Fibroblast of skin of left biceps (primary cell): ENCODE data around the gene MSX2.
A peak's percentile ranks its signal among the peaks of the same experiment; 100 is the strongest.

Experiments
- DNase-seq, 2 experiments: peaks; one replicate each; pipeline ENCODE4 v3.0.0-alpha.2; 2013; ENCODE audit warnings: low read depth in 2 of 2

The MSX2 gene

DNA sequence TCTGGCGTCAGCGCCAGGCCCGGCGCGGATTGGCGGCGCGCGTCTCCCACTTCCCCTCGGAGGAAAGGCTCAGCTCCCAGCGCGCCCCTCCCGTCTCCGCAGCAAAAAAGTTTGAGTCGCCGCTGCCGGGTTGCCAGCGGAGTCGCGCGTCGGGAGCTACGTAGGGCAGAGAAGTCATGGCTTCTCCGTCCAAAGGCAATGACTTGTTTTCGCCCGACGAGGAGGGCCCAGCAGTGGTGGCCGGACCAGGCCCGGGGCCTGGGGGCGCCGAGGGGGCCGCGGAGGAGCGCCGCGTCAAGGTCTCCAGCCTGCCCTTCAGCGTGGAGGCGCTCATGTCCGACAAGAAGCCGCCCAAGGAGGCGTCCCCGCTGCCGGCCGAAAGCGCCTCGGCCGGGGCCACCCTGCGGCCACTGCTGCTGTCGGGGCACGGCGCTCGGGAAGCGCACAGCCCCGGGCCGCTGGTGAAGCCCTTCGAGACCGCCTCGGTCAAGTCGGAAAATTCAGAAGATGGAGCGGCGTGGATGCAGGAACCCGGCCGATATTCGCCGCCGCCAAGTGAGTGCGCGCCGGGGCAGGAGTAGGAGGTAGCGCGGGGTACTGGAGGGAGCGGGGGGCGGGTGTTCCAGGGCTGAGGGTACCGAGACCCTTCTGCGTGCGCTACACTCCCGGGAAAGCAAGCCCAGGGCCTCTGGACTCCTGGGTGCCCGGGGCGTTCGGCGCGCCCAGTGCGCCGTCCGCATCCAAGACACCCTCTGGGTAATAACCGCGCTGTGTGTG is at the start of gene MSX2:
Gene MSX2 (plus strand): TSS at position 99 of the 777 bp plus-strand sequence. CDS start 78 bp downstream, at position 177.
- DNase-seq, result peak; percentile 51 to 61

DNA sequence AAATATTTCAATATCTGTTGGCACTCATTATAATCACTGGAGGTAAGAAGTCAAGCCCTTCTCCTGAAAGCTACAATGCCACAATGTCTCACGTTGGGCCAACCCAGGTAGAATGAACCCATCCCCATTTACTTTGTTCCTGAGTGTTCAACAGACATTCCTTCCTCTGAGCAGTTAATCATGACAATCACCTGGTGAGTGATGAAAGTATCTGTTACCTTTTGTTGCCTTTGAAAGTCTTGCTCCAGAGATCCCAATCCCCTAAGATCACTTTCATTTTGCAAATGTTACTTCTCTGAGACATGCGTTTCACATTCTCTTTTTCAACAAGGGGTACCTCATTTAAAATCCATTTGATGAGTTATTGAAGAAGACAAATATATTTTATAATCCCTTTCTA is 49.3 kb upstream of the MSX2 start:
- DNase-seq, result no peak

DNA sequence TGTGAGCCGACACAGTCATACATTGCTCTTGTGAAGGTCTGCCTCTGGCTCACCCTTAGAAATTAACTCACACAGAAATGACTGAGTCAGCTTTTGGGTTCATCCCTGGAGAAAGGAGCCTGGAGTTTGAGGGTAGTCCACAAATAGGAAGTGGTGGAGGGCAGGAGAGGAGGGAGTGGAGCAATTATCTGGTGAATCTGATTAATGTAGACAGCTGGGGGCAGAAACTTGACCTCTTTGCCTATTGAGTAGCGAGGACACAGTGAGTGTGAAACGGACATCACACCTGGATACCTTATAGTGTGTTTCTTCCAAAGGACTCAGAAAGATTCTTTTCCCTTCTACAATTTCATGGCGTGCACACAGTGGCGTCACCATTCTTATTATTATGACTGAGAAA is 48.5 kb upstream of the MSX2 start:
- no peak for DNase-seq

DNA sequence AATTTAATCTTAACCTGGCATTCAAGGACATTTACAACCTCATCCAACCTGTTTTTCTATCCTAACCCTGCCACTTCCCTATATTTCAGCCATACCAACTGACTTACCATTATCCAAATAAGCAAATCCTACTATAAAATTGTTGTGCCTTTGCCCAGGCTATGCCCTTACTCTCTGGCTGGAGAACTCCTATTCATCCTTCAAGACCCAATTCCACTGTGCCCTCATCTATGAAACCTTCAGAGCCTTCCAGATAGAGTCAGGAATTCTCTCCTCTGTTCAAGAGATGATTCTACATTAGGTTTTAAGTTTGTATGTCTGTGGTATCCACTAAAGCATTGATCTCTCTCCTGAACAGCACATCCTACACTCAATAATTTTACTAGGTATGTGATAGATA is 46.3 kb upstream of the MSX2 start:
- no peak for DNase-seq

DNA sequence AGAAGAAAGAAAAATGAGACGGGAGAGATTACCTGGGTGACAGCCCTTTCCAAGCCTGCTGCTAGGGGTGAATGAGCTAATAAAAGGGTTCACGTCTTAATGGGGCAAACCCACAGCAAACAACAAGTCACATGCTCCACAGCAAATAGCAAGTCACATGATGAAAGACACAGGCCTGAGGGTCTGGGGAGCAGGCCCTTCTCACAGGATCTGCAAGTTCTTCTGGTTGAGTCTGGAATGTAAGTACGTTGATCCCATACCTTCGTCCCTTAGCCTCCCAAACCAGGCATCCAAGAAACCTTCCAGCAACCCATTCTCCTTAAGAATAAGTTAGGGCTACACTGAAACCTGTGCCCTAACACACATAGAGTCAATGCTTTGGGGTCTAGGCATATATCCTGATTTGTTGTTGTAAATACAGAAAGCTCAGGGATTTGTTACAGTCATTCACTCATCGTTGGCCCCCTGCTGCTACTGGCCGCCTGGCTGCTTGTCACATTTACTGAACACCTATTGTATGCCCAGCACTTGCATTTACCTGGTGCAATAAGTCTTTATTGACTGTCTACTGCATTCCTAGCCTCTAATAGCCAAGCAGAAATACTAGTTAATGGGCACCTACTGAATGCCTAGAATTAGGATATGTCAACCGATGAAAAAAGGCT is 43.3 kb upstream of the MSX2 start:
- DNase-seq, result no peak

DNA sequence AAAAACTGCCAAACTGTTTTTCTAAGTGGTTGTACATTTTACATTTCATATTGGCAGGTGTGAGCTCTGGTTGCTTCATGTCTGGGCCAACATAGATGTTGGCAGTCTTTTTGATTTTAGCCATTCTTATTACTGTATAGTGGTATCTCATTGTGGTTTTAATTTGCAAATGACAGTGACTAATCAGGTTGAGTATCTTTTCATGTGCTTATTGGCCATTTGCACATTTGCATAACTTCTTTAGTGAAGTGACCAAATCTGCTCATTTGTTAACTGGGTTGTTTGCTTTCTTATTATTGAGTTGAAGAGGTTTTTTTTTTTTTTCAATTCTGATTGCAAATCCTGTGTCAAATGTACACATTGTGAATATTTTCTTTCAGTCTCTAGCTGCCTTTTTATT is 36.9 kb upstream of the MSX2 start:
- no peak for DNase-seq

DNA sequence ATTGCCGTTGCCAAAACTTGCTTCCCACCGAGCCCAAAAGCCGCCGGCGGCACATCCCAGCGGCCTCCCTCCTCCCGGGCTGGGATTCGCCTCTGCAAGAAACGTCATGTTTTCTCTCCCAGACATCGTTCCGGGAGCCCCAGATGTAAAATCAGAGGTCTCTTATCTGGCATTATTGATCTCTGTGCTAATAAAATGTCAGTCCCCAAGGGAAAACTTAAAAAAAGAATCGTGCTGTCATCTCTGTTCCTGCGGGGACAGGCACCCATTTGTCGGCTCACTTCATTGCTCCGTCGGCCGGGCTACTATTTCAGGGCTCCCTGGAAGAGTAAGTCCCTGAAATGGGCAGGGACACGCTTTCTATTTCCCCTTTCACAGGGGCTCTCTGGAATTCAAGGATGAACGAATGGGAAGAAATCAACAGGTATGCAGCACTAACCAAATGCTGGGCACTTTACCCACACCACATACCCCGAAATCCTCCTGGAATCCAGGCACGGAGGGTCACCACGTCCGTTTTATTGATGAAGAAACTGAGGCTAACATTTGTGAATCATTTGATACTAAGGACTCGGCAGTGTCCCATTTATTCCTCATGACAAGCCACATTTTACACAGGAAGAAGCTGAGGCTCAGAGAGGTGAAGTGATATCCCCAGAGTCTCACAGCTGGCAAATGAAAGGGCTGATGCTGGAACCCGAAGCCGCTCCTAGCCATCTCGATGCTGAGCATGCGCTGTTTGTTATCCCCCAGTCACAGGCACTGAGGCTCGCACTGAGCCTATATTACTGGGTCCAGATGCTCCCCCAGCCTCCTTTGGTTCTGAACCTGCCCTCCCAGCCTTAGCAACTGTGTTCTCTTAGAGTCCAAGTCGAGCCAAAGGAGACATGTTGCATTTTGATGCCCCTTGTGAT is 35.7 kb upstream of the MSX2 start:
- no peak for DNase-seq

DNA sequence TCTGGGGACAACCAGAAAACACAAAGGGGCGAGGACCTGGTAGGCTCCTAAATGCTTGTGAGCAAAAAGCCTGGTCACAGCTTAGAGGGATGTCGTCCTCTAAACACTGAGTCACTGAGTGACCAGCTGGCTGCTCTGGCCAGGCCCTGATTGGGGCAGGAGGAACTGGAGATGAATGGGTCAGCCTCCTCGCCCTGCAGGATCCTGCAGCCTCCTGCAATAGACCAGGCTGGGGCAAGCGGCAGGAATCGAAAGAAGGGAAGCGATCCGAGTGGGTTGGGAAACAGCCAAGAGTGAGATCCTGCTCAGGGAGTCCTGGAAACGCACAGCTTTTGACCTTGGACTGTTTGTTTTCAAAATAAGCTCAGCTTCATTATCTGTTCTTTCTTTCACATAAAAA is 34.1 kb upstream of the MSX2 start:
- no peak for DNase-seq

DNA sequence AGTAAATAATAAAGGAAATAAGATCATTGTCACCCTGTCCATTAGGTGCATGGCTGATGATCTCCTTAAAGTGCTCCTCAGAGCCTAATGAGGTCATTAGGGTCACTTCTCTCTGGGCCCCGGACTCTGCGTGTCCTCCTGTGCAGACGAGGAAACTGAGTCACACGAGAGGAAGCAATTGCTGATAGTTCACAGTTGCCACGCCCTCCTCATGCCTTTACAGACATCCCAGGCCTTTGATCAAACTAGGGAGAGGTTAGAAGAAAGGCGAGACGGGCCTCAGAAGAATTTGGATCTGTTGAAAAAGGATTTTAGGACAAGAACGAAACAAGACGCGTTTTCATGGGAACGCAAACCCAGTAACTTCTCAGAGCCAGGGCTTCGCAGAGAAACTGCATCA is 32.0 kb upstream of the MSX2 start:
- no peak for DNase-seq

DNA sequence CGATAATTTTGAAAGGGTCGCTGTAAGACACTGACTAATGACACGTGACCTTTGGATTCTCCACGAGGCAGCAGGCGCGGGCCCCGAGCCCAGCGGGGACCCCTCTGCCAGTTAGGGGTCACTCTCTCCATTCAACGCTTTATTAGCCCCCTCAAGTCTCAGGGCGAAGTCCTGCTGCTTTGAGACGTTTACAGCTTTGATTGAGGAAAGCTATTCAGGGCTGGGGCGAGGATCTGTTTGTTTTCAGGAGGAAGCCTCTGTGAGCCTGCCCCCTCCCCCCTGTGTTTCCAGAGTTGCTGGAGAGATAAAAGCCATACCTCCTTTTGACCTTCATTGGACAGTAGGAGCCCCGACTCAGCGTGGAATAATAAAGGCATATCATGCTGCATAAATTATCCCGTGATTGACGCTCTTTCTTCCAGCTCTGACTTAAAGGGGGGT is 31.4 kb upstream of the MSX2 start:
- DNase-seq, result no peak

DNA sequence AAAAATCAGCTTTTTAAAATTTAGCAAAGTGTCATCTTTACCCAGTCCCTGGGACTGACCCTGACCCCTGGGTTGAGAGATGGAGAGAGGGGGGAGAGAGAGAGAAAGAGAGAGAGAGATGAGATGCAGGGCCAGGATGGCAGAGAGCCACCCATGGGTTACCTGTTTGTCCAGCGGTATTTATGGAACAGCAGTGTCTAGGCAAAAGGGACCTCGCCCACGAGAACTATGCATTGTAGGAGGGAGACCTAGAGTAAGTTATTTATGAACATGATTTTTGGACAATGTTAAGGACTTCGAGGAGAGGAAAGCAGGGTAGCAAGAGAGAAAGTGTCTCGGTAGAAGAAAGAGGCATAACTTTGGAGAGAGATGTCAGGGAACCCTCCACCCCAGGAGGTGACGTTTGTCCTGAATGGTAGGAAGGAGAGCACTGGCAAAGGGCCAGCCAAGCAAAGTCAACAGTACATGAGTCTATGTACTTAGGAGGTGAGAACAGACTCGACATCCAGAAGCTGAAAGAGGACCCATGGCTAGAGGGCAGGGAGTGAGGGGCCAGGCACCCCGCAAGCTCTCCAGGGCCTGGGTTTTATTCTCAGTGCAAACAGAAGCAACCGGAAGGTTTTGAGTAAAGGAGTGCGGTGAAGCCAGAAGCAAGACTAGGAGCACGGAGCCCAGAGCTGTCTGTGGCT is 30.5 kb upstream of the MSX2 start:
- no peak for DNase-seq

DNA sequence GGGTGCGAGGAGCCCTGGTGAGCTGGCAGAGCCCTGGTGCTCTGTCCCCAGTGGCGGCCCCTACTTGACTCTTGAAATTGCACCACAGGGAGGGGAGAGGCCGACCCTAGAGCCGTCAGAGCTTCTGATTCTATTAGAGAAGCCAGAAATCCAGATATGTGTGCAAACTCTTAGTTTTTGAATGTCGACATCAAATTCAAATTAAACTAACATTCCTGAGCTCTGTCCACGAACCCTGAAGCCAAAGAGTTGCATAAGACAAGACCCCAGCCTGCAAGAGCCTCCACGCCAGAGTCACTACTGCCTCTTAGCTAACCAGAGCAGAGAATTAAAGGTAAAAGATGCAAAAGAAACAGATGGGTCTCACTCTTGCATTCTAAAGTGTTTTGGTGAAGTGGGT is 29.8 kb upstream of the MSX2 start:
- no peak for DNase-seq

DNA sequence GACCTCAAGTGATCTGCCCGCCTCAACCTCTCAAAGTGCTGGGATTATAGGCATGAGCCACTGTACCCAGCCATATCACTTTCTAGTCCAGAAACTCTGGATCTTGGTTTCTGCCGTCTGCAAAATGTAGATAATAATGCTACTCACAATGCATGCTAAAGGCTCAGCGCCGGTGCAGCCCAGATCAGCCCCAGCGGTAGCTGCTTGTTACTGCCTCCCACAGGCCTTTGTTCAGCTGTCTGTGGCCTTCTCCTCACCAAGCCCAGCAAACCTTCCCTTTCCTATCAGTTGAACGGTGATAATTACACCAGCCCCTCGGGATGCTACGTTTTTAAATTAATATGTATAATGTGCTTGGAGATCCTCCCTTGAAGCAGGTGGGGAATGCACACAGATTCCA is 26.2 kb upstream of the MSX2 start:
- no peak for DNase-seq

DNA sequence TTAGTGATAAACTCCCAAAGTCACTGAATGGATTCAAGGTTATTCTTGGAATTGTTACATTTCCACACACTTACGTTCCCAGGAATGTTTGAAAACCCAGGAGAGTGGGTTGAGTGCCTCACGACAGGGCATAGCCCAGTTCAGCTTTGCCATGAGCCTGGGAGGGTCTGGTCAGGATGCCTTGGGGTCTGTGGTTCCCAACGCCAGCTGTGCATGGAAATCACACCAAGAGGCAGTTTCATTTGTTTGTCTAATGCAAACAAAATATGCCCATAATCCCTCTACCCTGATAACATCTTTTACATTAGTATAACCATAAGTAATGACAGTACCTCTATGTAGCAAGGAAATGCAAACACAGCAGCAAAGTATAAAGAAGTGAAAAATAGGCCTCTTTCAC is 25.3 kb upstream of the MSX2 start:
- DNase-seq, result no peak

DNA sequence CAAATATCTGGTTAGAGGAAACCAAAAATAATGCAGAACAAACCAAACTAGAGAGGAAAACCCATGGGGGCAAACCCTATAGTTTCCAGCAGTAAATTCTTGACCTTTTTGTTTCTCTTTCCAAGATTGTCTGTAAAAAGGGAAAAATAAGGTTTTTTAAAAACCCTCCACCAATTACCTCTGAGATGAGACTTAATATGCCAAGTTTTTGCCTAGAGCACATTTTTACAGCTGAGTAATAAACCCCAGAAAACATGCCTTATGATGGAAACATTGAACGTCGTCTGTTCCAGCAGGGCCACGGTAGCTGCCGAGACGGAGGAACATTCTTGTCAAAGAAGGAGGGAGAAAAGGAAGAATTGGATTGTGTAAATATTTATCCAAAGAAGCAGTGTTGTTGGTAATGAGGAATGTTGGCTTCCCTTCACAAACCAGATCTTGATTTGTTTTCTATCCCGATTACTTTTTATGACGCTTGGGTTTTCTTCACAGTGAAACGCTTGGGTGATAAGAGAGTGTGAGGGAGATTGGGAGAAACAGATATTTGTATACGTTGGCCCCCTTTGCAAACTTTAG is 17.3 kb upstream of the MSX2 start:
- DNase-seq, result no peak

DNA sequence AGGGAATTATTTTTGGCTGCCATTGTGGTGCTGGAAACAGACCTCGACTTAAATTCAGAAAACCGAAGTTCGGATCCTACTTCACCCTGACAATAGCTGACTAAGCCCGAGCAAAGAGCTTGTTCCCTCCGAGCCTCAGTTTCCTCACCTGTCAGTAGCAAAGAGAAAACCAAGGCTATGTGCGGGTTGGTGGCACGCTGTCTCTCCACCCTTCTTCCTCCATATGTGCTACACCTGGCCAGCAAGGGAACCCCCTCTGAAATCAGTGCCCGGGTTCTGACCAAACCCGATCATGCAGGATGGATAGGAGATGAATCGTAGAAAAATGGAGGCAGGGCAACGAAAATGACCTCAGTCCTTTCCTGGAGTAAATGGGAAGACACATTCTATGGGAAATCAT is 16.7 kb upstream of the MSX2 start:
- DNase-seq, result no peak

DNA sequence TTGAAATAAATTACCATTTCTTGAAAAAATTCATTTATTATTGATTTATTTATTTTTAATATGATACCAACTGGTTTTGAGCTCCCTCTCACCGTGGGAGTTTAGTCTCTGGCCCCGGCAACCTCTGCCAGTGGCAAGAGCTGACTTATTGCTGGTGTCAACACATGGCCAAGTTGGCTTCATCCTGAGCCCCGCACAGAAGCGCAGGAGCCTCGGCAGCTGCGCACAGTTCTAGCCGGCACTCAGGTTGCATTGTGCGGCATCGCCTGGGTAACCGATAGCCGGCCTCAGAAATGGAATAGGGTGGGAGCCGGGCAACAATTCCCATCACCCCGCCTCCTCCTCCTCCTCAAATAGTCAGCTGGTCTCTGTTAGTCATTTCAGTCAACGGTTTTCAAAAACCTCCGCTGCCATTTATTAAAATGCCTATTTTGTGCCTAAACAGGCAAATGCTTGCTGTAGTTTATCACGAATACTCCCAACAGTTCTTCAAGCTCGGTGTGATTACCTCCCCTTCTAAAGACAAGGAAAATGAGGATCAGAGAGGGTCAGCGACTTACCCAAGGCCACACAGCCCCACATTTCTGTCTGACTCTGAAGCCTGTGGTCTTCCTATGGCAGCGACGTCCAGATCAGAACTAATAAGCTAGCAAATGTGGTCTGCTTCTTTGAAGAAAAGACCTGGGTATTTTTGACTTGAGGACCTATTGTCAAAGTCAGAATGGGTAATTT is 15.7 kb upstream of the MSX2 start:
- DNase-seq, result no peak

DNA sequence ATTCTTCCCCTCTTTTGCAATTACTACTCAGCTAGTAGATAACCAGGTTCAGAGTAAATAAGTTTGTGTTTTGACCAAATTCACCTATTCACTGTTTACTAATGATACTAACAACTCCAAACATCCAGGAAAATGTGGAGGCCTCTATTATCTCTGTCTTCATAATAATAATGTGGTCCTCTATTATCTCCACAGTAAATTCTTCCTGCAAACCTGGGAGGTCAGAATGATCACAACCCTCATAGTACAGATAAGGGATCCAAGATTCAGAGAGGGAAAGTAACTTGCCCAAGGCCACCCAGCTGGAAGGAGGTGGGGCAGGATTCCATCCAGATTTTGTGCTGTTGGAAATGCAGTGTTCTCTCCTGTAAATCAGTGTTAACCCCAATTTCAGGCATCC is 9.6 kb upstream of the MSX2 start:
- no peak for DNase-seq

DNA sequence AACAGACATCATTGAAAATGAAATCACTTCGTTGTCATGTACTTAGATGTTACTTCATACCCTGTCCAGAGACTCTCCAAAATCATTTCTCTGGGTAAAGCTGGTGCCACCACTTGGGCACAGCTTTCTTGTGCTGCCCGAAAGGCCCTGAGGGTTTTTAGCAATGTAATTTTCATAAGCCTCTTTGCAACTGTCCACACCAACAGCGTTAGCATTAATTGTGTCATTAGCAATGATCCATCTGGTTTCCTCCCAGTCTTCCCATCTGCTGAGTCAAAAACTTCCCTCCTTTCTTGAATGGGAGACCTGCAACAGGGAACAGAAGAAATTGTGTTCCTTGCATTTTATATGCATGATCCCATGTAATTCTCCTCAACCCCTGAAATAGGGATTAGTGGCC is 8.6 kb upstream of the MSX2 start:
- no peak for DNase-seq

DNA sequence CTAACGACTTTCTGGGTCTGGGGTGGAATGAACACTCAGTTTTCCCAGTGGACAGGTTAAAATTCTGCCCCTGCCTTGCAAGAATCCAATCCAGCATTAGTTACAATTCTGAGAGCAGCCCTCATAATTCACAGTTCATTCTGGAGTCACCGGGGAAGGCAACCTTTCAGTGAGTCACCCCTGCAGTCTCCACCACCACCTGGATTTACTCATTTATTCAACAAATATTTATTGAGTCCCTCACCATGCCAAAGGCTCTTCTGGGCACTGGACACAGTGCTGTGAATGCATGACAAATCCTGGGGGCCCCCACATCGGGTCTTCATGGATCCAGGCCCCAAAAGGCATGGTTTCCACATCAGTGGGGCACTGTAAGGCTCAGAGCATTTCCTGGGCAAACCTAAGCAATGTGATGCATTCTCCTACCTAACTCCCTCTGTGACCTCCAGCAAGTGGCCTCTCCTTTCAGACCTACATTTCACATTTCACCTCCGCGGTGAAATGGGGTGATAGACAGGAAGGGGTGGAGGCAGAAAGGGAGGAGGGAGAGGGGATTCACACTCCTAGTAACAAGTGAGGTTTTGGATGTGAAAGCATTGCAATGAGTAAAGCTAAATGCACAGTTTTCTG is 6.4 kb upstream of the MSX2 start:
- DNase-seq, result no peak
